GM13977 (cell line): ENCODE results near the gene UQCC2.

Source experiments
- DNase-seq: peaks from one replicate; pipeline ENCODE4 v3.0.0; 2012; ENCODE audit warnings: low spot score
- in situ Hi-C: fragments of 300-500 bp; cut with MboI; formaldehyde crosslinking; loops from one replicate; pipeline ENCODE4 v1.12.0; 2022; ENCODE audit warnings: low sequenced_read_pairs, low pct_unique_long_range_greater_than_20kb, mixed read lengths, inconsistent platforms; ENCODE audit not compliant: unreplicated experiment
- TF ChIP-seq, protein P1 (sequence below): IDR thresholded peaks from 2 replicates; pipeline ENCODE4 v1.5.1; 2012; ENCODE audit warnings: mild to moderate bottlenecking, control low read depth; ENCODE audit not compliant: insufficient read depth; ENCODE audit errors: extremely low read depth, missing control alignments

Gene UQCC2

GRCh38 chr6:33662318-33662717 is 49.2 kb downstream of the UQCC2 start:
- TF ChIP-seq, protein P1, sequence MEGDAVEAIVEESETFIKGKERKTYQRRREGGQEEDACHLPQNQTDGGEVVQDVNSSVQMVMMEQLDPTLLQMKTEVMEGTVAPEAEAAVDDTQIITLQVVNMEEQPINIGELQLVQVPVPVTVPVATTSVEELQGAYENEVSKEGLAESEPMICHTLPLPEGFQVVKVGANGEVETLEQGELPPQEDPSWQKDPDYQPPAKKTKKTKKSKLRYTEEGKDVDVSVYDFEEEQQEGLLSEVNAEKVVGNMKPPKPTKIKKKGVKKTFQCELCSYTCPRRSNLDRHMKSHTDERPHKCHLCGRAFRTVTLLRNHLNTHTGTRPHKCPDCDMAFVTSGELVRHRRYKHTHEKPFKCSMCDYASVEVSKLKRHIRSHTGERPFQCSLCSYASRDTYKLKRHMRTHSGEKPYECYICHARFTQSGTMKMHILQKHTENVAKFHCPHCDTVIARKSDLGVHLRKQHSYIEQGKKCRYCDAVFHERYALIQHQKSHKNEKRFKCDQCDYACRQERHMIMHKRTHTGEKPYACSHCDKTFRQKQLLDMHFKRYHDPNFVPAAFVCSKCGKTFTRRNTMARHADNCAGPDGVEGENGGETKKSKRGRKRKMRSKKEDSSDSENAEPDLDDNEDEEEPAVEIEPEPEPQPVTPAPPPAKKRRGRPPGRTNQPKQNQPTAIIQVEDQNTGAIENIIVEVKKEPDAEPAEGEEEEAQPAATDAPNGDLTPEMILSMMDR: no peak
- no peak for DNase-seq
- in situ Hi-C loops: no loop called here

DNA sequence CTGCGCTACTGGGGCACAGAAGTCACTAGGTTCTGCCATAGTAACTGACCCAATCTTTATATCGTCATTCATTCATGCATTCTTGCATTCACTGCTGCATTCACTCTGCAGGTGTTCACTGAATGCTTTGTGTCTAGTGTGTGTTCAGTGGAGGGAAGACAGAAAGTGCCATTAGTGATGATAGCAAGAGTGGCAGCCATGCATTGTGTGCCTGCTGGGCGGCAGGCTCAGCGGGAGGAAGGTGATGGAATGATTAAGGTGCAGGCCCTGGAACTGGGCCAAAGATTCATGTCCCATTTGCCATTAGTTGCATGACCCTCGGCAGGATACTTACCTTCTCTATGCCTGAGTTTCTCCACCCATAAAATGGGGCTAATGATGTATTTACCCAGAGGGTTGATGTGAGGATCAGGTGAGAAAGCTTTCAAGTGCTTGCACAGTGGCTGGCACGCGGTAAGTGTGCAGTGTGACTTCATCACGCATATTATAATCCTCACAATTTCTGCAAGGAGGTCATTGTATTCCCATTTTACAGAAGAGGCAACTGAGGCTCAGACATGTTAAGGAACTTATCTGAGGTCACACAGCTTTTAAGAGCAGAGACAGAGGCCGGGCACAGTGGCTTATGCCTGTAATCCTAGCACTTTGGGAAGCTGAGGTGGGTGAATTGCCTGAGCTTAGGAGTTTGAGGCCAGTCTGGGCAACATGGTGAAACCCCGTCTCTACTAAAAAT is 50.2 kb downstream of the UQCC2 start:
- TF ChIP-seq, protein P1: no peak
- in situ Hi-C loops: no loop called here
- DNase-seq: no peak

GRCh38 chr6:33659986-33660385 is 51.5 kb downstream of the UQCC2 start:
- DNase-seq: no peak
- in situ Hi-C loops: no loop called here
- TF ChIP-seq, protein P1: no peak

DNA sequence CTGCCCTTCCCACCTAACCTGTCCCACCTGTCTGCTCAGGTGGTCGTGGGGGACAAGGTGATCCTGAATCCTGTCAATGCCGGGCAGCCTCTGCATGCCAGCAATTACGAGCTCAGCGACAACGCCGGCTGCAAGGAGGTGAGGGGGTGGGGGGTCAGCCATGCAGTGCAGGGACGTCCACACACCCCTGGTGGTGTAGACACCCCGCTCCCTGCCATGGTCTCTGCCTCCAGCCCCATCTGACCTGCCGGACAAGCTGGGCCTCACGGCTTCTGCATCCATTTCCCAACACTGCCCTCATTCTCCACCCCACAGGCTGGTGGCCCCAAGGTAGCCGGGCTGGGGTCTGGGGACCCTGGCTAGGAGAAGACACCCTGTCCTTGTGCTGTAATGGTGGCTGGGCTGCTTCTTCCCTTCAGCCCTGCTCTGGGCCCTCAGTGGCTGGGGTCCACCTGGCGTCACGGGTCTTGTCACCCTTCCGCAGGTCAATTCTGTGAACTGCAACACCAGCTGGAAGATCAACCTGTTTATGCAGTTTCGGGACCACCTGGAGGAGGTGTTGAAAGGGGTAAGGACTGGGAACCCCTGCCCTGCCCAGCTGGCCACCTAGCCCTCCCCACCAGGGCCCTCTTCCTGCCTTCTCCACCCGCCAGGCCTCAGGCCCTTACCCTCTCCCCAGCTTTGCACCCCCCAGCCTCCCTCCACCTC is 52.4 kb downstream of the UQCC2 start:
- no peak for DNase-seq
- TF ChIP-seq, protein P1: no peak
- in situ Hi-C loops: no loop called here

GRCh38 chr6:33656844-33657243 is 54.7 kb downstream of the UQCC2 start:
- in situ Hi-C loops: no loop called here
- no peak for DNase-seq
- TF ChIP-seq, protein P1: no peak

GRCh38 chr6:33654831-33655554 is 56.5 kb downstream of the UQCC2 start:
- DNase-seq: no peak
- in situ Hi-C loops: no loop called here
- TF ChIP-seq, protein P1: no peak
